HFF-Myc (cell line): ENCODE results near the gene PARVB.
A peak's percentile ranks its signal among the peaks of the same experiment; 100 is the strongest.

Experiments
- DNase-seq: peaks from one replicate; pipeline ENCODE4 v3.0.0-alpha.2; 2011; ENCODE audit warnings: low read depth; ENCODE audit errors: extremely low read depth
- H3K4me3 ChIP-seq: replicated peaks from 2 replicates; pipeline ENCODE4 v1.5.1; 2011; ENCODE audit warnings: low read depth, mild to moderate bottlenecking, control low read depth, low read length
- CTCF ChIP-seq: IDR thresholded peaks from 2 replicates; pipeline ENCODE4 v1.5.1; 2012; ENCODE audit warnings: mild to moderate bottlenecking, low read depth, low read length, control low read depth; ENCODE audit errors: missing control alignments

Gene PARVB

GRCh38 chr22:44091021-44091721 lies 67.1 kb downstream of the PARVB start:
- no peak for DNase-seq
- H3K4me3 ChIP-seq = no peak overlapping the region
- peak; percentile 38 for TF ChIP-seq CTCF

GRCh38 chr22:44091751-44092150 lies 67.6 kb downstream of the PARVB start:
- no peak for TF ChIP-seq CTCF
- H3K4me3 ChIP-seq = no peak overlapping the region
- DNase-seq = no peak

- TF ChIP-seq CTCF = no peak
- no peak for DNase-seq
- no peak overlapping the region for H3K4me3 ChIP-seq
These were observed 68.6 kb downstream of the PARVB start for GRCh38 chr22:44092636-44093220.

- no peak overlapping the region for H3K4me3 ChIP-seq
- TF ChIP-seq CTCF = no peak
- DNase-seq = no peak
These were observed 69.7 kb downstream of the PARVB start for GRCh38 chr22:44093791-44094190.

- TF ChIP-seq CTCF = no peak
- DNase-seq = no peak
- H3K4me3 ChIP-seq = no peak overlapping the region
These were observed 70.7 kb downstream of the PARVB start for GRCh38 chr22:44094751-44095302.

GRCh38 chr22:44096736-44097135 lies 72.6 kb downstream of the PARVB start:
- no peak overlapping the region for H3K4me3 ChIP-seq
- TF ChIP-seq CTCF = no peak
- DNase-seq = no peak
